GM15510 (cell line): ENCODE measurements around the gene PRXL2B.

Experiments
- POLR2A ChIP-seq: IDR thresholded peaks from 3 replicates; pipeline ENCODE4 v1.6.1; 2011; ENCODE audit warnings: borderline replicate concordance; ENCODE audit not compliant: insufficient read length; ENCODE audit errors: extremely low read depth

The PRXL2B gene

DNA sequence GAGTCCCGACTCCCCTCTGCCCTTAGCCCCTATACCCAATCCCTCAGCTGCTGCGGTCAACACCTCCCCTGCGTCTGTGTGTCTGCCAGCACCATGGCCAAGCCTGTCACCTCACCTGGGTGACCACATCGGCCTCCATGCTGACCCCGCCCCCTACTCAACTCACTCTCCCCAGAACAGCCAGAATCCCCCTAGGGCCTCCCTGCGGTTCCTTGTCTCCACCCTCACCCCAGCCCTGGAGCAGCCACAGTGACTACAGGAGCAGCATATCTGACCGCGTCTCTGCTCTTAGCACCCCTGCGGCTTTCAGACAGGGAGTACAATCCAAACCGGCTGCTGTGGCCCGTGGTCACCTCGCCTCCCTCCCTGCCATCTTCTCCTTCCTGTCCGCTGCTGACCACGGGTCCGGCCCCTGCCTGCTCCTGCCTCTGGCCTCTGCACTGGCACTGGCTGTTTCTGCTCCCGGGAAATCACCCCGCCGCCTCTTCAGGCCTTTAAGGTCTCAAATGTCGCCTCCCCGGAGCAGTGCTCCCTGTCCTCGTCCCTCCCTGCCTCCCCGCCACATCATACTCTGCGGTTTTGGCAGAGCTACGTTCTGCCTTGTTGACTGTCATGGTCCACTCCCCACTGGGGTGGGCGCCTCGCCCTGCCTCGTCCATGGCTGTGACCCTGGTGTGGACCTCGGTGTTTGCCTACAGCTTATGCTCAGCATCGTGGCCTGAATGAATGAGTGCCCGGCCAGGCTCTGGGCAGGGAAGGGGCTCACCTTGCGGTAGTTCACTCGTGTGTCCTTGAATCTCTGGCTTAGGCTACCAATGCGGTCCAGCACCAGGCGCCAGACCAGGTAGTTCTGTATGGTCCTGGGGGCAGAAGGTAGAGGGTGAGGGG, 11.1 kb downstream of the PRXL2B start:
- no peak for TF ChIP-seq POLR2A

DNA sequence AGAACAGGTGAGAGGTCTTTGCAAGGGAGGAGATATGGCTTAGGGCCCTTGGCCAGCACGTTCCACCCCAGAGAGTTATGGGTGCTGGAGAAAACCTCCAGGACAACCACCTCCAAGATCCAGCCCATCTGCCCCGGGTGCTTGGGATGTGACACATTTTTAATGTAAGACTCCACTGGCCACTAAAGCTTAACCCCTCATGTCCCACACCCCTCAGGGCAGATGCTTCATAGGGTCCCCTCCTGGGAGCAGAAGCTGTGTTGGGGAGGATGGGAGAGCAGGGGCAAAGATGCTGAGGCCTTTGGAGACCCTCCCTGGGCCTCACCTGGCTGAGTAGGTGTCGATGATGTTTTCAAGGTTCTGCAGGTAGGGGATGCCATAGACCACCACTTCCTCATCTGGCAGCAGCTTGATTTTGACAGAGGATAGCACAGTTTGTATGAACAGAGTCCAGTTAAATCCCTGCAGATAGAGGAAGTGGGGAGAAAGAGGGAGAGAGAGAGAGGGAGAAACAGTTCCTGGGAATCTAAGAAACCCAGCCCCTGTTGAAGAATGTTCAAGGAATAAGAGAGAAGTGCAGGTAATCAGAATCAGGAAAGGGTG, 11.9 kb downstream of the PRXL2B start:
- no peak for TF ChIP-seq POLR2A

DNA sequence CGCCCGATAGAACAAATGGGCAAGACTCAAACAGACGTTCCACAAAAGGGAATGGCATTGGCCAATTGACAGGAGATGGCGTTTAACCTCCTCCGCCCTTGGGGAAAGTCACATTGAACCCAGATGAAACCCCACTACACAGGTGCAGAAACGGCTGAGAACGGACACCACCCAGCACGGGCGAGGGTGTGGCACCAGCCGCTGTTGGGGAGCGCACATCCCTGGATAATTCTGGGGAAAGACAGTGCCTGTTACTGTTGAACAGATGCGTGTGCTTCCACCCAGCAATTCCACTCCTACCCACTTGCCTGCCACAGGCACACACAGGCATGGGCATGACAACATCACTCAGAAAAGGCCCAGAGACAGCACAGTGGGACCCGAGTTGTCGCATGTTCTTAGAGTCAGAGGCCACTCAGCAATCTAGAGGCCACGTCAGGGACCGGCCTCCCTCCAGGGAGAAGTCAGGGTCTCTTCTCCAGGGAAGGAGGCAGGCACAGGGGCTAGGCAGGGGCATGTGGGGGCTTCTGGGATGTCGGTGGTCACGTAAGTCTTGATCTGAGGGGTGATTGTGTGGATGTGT, 15.2 kb downstream of the PRXL2B start:
- TF ChIP-seq POLR2A, result no peak

DNA sequence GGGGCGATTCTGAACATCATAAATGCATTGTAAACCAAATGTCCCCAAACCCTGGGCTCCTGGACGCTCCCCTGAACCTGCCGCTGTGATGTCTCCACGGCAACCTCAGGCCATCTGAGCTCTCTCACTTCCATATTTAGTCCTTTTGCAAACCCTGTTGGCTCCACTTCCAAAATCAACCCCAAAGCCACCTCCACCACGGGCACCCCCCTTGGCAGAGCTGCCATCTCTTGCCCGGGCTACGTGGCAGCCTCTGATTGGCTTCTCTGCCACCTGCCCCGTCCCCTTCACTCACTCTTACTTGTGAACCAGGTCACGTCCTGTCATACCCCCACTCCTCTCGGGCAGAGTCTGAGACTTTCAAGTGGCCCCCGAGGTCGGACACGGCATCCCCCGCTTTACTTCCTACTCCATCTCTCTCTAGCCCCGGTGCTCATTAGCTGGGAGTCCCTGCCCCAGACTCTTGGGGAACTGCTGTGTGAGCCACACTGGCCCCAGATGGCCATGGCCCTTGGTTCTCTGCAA, 15.8 kb downstream of the PRXL2B start:
- no peak for TF ChIP-seq POLR2A

DNA sequence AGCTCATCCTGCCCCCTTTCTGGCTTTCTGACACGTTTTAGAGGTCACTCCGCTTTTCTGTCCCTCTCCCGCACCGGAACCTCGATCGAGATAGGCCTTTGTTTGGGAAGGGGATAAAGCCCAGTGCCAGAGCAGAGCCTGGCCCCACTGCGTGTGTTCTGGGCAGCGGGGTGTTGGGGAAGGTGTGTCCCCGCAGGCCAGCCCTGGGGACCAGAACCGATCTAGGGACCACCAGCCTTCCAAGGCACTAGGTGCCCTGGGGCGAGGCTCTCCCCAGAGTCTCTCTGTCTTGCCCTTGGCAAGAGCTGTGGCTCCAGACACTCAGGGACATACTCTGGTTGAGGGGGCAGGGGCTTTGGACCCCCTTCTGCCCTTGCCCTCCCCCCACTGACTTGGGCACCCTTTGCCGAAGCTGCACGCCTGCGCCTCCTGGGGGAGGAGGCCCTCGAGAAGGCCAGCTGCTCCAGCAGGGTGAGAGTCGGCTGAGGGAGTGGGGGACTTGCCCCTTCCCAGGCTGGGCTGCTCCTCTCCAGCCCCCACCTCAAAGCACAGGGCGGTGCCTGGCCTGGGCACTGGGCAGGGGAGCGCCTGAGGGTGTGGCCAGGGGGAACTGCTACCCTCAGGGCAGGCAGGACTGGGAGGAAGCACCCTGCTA, 16.4 kb downstream of the PRXL2B start:
- TF ChIP-seq POLR2A, result no peak

DNA sequence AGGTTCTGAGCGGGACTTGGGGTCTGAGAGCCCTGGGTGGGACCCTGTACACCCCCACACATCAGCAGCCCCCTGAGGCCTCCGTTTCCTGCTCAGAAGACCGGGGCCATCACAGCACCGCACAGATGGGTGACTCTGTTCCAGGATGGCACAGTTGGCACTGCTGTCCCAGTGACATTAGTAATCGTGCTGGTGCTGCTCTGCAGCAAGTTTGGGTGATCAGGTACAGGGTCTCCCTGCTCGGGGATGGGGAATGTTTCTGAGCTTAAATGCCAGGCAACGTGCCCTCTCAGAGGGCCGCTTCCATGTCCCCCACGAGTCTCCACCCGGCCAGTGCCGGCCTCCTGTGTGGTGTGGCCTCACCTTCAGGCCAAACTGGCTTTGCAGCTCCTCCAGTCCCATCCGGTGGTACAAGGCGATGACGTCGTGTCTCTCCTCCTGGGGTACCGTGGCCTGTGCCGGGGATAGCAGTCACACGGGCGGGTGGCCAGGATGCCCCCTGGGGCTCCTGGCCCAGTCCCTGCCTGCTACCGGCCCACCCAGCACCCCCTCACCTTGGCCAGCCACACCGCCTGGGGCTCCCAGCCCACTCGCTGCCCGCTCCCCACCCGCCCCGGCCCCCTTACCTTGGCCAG, 17.1 kb downstream of the PRXL2B start:
- no peak for TF ChIP-seq POLR2A

DNA sequence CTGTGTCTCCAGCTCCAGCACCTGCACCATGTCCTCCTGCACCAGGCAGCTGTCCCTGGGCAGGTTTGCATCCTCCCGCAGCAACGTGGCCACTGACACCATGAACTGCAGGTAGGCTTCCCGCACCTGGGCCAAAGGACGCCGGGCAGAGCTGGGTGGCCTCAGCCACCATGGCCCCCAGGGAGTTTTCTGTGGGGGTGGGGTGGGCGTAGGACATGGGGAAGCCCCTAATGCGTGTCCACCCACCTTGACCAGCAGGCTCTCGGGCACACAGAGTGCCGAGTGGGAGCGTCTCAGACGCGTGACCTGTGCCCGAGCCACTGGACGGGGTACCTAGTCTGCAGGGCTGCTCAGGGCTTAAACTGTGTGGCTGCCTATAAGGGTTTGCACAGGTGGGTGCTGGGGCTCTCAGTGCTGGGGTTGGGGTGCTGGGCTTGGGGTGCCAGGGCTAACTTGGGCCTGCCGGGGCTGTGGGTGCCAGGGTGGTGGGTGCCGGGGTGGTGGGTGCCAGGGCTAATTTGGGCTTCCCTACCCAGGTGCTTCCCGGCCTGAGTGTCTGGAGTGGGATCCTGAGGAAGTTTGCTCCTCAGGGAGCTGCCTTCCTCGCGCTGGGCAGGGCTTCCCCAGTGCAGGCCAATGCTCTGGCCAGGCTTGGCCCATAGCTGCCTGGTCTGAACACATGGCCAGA, 17.7 kb downstream of the PRXL2B start:
- no peak for TF ChIP-seq POLR2A

DNA sequence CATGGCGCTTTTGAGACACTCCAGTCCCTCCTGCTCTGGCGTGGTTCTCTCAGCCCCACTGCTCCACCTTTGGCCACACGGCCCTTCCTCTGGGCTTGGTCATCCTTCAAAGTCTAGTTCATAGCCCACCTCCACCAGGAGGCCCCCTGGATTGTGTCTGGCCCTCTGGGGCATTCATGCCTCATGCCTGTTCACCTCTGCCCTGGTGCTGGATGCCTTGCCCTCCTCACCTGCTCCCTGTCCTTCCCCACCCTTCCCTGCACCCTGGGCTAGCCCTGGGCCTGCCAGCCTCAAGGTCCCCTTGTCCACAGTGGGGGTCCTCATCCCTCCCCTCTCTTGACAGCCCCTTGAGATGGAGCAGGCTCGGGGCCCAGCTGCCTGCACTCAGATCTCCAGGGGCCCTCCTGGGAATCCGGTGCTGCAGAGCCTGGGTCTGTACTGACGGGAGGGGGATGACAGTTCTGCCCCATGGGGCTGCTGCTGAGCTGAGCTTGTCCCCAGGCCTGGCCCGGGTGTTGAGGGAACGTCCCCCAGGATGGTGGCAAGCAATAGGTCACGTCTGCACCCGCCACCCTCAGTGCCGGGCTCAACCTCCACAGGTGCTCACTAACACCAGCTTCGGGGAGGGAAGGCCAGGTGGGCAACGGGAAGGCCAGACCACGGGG, 18.4 kb downstream of the PRXL2B start:
- TF ChIP-seq POLR2A, result no peak

DNA sequence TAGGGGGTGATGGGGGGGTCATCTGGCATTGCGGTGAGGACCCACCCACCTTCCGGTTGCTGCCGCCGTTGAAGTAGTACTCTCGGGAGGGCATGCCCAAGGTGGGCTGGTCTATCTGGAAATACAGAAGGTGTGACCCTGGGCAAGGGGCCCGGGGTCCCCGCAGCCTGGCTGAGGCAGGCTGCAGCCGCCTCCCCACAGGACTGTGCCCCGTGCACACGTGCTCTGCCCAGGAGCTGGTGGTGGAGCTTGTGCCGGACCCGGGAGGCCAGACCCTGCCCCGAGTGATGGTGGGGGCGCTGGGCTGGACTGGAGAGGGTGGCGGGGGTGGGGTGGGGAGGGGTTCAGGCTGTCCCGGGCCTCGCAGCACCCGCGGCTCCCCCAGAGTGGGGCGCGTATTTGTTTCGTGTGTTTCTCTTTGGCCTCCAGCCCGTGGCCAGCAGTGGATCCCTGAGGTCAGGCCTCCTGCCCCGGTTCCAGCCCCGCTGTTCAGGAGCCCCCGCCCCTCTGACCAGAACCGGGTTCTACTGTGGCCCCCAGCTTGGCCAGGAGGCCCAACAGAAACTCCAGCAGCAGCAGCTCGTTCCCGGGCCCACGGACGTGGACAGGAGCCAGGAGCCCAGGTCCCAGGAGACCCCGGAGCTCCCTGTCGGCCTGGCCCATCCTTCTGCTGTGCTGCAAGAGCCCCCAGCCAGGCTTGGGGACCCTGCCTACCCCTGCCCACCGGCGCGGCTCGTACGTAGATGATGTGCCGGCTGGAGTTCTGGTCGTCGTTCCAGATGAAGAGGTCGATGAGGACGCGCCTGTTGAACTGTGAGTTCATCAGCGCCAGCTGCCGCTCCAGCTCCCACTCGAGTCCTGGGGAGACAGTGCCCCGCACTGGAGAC, 19.2 kb downstream of the PRXL2B start:
- no peak for TF ChIP-seq POLR2A

DNA sequence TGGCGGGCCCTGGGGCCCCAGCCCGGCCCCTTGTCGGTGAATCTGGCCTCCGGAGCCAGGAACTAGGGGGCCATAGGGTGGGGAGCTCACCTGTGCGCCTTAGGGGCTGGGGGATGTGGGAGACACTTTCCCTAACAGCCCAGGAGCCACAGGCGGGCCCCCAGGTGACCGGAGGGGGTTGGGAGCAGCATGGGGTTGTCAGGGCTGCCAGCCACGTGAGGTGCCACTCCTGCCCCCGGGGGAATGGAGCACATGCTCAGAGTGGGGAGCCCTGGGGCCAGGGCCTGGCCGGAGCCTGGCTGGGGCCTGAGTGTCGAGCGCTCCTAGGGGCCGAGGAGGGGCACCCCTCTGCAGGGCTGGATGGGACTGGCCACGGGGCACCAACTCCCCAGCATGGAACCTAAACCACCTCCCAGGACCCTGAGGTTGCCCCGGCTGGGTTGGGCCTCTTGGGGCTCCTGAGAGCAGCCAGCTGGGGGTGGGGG, 19.9 kb downstream of the PRXL2B start:
- no peak for TF ChIP-seq POLR2A

DNA sequence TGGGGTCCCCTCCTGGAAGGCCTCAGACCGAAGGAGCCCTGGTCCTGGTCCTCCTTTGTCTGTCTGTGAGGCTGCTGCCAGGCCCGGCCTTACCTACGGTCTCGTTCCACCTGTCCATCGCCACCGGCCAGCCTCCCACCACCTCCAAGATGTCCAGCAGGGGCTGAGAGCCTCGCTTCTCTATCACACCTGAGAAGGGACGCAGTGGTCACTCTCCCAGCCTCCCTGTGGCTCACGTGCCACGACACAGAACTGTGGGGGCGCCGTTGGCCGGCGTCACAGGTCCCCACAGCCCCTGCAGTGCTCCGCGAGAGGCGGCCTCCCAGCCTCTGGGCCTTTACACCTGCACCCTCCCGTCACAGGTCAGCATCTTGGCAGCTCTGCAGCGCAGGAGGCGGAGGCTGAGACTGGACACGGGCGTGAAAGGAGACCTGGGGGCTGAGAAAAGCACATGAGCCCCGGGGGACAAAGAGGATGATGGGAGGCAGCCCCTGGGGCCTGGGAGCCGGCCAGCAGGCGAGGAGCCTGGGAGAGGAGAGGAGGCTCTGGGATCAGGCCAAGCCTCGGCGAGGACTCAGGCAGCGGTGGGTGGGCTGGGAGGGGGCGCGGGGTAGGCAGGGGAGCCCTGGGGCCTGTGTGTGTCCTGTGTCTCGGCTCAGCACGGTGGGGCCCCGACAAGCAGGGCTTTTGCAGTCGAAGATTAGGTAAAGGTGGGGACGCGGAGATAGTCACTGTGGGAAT, 20.5 kb downstream of the PRXL2B start:
- TF ChIP-seq POLR2A, result no peak

DNA sequence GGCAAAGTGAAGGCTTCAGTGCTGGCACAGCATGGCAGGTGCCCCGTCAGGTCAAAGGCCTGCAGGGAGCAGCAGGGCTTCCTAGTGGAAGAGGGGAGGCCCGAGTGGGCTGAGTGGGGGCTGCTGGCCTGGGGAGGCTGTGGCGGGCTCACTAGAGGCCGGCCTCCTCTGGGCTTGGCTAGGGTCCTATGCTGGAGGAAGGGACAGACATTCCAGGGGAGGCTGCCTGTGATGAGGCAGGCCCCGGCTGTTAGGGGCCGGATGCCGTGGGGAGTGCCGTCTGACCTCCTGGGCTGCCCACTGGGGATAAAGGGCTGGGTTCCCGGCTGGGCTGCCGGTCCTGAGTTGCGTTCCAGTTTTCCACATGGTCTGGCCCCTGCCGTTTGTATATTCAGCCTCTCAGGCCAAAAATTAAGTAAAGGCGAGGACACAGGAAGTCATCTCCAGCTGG, 21.1 kb downstream of the PRXL2B start:
- no peak for TF ChIP-seq POLR2A
